Activated CD8-positive, alpha-beta memory T cell treated with anti-CD3 and anti-CD28 coated beads for 48 hours (primary cell): ENCODE results near the gene TNP1.

ENCODE experiments used
- DNase-seq, 3 experiments: peaks; one replicate each; pipeline ENCODE4 v3.0.0-alpha.2; 2020; ENCODE audit warnings: low read depth in 2 of 3, low spot score in 2 of 3

The TNP1 gene

GRCh38 chr2:216875862-216876261 is 16.0 kb upstream of the TNP1 start:
- no peak for DNase-seq

GRCh38 chr2:216873573-216873972 is 13.7 kb upstream of the TNP1 start:
- DNase-seq: no peak

DNA sequence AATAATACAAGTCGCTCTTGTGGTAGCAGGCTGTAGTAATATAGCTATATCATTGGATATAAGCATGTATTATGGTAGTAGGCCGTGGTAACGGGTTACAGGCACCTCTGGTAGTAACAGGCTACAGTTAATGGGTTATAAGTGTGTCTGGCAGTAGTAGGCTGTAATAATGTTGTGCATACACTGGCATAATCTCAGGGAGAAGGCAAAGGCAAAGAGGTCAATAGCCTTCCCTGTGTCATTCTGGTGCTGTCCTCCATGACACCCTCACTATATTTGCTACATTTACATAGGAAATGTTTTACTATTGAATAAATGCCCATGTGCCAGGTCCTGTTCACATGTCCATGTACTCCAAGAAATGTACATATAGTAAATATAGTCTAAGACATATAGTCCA is 12.8 kb upstream of the TNP1 start:
- DNase-seq: no peak

GRCh38 chr2:216872040-216872439 is 12.2 kb upstream of the TNP1 start:
- no peak for DNase-seq

DNA sequence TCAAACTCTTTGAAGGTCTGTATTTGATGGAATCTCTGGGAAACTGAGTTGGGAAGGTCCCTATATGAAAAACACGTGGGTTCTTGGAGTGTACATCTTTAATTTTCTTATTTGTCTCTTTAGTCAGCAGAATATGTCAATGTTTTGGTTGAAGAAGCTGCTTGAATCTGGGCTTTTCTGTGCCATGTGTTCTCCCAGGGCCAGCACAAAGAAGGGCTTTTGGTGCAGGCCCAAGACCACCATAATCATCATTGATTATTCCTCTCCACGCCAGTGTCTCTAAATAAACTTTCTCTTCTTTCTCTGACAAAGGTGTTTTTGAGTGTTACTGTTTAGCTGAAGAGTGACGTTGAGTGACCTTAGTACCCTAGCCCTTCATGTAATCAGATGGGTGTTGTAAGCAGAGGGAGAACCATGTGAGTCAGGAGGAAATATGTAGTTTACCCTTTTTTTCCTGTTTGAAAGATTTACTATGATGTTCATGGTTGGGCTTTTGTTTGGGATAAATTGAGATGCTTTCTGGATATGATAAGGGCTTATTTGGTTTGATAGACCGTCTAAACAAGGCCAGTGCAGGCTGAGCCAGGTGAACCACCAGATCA is 11.6 kb upstream of the TNP1 start:
- no peak for DNase-seq

GRCh38 chr2:216870508-216871332 is 10.9 kb upstream of the TNP1 start:
- DNase-seq: no peak

DNA sequence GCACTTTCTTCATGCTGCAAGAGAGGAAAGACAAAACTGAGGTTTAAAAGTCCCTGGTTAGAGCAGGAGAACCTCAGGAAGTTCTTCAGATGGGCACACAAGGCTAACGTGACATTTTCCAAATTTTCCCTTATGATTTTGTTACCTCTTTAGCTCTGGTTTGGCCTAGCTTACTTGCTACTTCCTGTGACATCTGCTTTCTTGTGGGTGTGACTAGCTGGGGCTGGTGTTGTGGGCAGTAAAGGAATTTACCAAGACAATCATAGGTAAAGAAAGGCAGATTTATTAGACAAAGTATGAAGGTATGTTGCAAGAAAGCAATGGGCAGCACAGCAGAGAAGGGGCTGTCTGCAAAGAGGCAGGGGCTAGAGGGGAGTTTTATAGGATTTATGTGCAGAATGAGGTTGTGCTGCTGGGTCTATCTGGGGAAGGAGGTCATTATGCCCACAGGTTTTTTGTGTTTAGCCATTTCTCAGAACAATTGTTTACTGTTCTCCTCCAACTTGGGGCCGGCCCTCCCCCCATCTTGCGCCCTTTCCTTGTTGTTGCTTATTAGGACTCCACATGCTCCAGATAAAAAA is 6.7 kb upstream of the TNP1 start:
- DNase-seq: no peak

DNA sequence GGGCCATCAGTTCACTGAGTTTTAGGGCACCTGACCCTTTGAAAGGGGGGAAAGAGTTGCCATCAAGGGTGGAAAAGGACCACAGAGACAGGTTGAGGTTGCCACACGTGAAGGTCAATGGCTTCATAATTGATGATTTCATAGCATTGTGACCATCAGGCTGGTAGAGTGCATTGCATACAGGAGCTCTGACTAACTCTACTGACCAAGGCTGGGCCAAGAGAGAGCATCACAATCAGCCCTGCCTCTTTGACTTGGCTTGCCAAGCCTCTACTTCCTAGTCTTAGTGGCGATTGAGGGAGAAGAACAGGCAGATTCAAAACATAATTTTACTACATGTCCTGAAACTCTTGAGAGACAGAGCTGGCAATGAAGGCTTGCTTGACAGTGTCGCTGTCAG is 5.8 kb upstream of the TNP1 start:
- no peak for DNase-seq

GRCh38 chr2:216863946-216864345 is 4.1 kb upstream of the TNP1 start:
- DNase-seq: no peak

DNA sequence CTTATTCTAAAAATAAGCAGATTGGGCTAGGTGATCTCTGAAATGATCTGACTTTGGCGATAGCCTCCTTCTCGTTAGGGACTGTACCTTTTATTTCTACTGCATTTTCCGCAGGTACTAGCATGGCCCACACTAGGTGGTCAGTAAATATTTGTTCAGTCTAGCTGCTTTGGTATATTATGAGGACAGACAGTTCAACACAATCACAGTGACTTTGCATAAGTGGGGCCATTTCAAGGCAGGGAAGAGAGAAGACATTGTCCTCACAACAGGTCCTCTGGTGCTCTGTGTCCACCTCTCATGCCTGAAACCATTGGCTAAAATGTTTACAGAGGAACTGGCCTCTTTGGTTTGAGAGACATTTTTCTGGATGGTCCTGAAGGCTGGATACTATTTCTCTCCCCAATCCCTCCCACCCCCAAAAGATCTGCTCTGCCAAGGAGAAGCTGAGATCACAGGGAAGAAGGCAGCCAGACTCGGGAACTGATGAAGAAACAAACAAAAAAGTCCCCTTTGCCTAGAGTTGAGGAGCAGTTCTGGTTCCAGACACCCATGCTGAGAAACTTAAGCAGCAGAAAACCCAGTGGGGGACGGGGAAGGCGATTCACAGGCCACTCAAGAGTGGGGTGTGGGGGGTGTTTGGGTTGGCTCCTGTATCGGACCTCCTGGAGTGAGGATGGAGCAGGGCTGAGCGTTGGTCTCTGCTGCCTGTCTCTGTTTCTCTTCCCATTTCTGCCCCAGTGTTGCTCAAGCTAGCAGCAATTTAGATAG is 2.9 kb upstream of the TNP1 start:
- no peak for DNase-seq

GRCh38 chr2:216860426-216861137 is 718 bp upstream of the TNP1 start:
- no peak for DNase-seq

- DNase-seq: no peak
Measured at GRCh38 chr2:216858312-216858711, 1.6 kb downstream of the TNP1 start.

DNA sequence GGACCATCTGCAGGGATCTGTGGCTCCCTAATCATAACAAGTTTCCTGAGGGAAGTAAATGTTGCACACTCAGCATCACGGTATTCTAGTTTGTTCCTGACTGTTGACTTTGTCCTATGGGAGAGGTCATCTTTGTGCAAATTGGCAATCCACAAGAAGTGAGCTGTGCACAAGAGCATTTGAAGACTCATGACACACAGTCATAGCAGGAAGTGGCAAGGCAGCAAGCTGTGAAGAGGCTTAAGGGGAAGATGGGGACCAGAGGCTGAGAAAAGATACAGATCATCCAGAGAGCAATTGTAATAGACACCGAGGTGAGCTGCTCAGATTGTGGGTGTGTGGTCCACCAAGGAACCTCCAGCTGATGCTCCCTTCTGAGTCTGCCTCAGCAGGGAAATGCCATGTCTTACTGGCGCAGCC is 2.7 kb downstream of the TNP1 start:
- DNase-seq: no peak

DNA sequence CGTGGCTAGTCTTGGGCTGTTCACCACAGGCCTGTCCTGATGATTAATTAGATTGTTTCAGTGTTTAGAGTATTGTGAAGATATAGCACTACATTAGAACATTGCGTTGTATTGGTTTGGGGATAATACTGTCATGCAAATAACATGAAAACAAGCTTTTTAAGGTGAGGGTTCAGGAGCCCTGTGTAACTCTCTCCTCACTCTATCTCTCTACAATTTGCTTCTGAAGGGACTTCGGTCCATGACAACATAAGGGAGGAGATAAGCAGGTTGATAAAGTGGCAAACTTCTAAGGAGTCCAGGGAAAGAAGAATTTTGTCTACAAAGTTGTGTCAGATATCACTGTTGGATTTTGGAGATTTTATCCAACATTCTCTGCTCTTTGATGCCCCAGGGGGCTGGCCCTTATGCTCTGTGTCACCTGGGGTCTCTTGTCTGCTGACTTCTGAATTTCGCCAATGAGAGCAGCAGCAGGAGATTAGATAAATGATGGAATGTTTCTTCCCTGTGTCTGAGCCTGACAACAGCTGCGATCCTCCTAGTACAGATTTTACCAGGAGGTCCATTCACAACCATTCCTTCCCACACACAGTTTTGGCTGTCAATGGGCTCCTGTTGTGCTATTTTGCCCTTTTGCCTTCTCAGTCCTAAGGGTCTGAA is 3.3 kb downstream of the TNP1 start:
- no peak for DNase-seq

DNA sequence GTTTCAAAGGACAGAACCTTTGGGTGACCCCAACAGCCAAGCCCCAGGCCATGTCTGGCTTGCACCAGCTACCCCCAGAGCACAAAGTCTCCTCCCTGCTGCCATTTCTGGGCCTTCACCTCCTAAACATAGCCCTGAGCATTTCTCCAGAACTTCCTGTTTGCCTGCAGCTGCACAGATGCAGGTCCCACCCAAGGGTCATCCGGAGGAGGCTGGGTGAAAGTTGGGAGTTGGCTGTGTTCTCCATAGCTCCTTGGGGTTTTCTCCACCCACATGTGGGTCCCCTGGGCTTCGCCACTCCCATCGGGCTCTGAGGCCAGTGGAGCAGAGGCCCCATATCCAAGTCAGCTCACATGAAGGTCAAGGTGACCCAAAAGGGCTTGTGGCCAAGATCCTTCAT is 4.3 kb downstream of the TNP1 start:
- no peak for DNase-seq

DNA sequence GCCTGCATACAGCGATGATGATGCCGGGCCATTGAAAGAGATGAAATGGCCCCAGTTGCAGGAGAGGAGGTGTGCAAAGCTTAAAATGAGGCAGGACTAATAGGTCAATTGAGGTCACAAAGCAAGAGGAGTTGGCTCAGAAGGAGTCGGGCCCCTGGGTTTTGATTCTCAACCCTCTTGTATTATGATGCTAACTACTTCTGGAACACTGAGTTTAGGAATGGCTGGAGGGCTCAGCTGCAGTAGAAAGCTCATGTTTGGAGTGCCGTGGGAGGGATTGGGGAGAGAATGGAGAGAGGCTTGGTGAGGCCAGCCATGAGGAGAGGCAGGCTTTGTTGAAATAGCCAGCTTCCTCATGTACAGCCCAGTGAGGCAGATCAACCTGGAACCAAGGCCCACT is 4.8 kb downstream of the TNP1 start:
- DNase-seq: no peak

DNA sequence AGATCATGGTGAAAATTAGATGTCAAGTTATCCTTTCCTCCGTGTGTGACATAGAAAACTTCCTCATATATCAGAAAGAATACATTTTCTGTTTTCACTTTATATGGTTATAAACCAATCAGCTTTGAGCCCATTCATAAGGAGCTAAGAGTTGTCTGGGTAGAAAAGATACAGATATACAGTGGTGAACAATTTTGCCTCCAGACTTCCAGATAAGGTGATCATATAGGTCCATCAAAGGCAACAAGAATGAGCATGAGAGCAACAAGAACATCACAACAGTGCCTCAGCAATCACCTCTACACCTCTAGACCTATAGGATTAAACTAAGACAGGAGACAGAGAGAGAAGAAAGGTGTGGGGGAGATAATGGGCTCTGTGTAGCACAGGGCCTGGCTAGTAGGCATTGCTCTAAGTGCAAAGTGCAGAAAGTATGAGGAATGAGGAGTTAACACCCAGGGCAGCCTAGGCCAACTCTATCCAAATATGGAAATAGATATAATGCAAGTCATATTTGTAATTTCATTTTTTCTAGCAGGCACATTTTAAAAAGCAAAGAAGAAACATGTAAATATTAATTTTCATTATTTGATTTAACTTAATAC is 8.3 kb downstream of the TNP1 start:
- no peak for DNase-seq

- no peak for DNase-seq
Measured at GRCh38 chr2:216850665-216851322, 9.1 kb downstream of the TNP1 start.

- no peak for DNase-seq
Measured at GRCh38 chr2:216849987-216850386, 9.9 kb downstream of the TNP1 start.

- DNase-seq: no peak
Measured at GRCh38 chr2:216845426-216845825, 14.4 kb downstream of the TNP1 start.
